ENCODE measurements around the gene NCBP3.

NCBP3 gene

GRCh38 chr17:3845621-3846436 is at the start of gene NCBP3:
Gene NCBP3, minus strand, starts transcription at chr17:3846246. Its CDS starts 23 bp downstream, at chr17:3846223.
- Histone ChIP-seq H3K36me3 (ENCODE audit: insufficient read depth, insufficient read length, low read length) (peaks cover 39% of the 10 kb centered on the region), H3K9me3 (ENCODE audit: insufficient read depth, low read length) (no peaks in the 10 kb centered on the region), H3K27me3 (ENCODE audit: insufficient read depth, insufficient read length) (no peaks in the 10 kb centered on the region), H3K4me3 (ENCODE audit: insufficient read length, low read depth) (peak within 1 kb of the TSS; percentile 77), H3K4me1 (ENCODE audit: insufficient read depth, insufficient read length) (no peaks in the 10 kb centered on the region), H3K9ac (ENCODE audit: insufficient read length, low read depth) (peak within 1 kb of the TSS; percentile 94)
- DNase-seq (ENCODE audit: low read depth, low spot score): peak; percentile 82
- TF ChIP-seq SUZ12 (IDR thresholded peaks at IDR 0.05; ENCODE audit: extremely low read depth, insufficient read depth, insufficient read length): no peak
- no peak for TF ChIP-seq ZNF274 (IDR thresholded peaks at IDR 0.05; ENCODE audit: low read depth, low read length)
- TF ChIP-seq YY1 (IDR thresholded peaks at IDR 0.05; ENCODE audit: insufficient read depth, insufficient read length): no peak

- Histone ChIP-seq H3K4me1 (ENCODE audit: insufficient read depth, insufficient read length) (peaks cover 17% of the 10 kb centered on the region), H3K9ac (ENCODE audit: insufficient read length, low read depth) (no peak overlapping the region), H3K9me3 (ENCODE audit: insufficient read depth, low read length) (no peaks in the 10 kb centered on the region), H3K27me3 (ENCODE audit: insufficient read depth, insufficient read length) (peaks cover 15% of the 10 kb centered on the region), H3K4me3 (ENCODE audit: insufficient read length, low read depth) (no peak overlapping the region), H3K36me3 (ENCODE audit: insufficient read depth, insufficient read length, low read length) (no peaks in the 10 kb centered on the region)
- DNase-seq (ENCODE audit: low read depth, low spot score): no peak
- TF ChIP-seq YY1 (IDR thresholded peaks at IDR 0.05; ENCODE audit: insufficient read depth, insufficient read length): no peak
- TF ChIP-seq ZNF274 (IDR thresholded peaks at IDR 0.05; ENCODE audit: low read depth, low read length): no peak
- TF ChIP-seq SUZ12 (IDR thresholded peaks at IDR 0.05; ENCODE audit: extremely low read depth, insufficient read depth, insufficient read length): no peak
Measured at GRCh38 chr17:3895354-3895753, 49.3 kb upstream of the NCBP3 start.

GRCh38 chr17:3894911-3895343 is 48.9 kb upstream of the NCBP3 start:
- Histone ChIP-seq H3K9me3 (ENCODE audit: insufficient read depth, low read length) (no peaks in the 10 kb centered on the region), H3K4me3 (ENCODE audit: insufficient read length, low read depth) (no peak overlapping the region), H3K4me1 (ENCODE audit: insufficient read depth, insufficient read length) (peaks cover 20% of the 10 kb centered on the region), H3K36me3 (ENCODE audit: insufficient read depth, insufficient read length, low read length) (no peaks in the 10 kb centered on the region), H3K9ac (ENCODE audit: insufficient read length, low read depth) (no peak overlapping the region), H3K27me3 (ENCODE audit: insufficient read depth, insufficient read length) (peaks cover 15% of the 10 kb centered on the region)
- TF ChIP-seq SUZ12 (IDR thresholded peaks at IDR 0.05; ENCODE audit: extremely low read depth, insufficient read depth, insufficient read length): no peak
- TF ChIP-seq YY1 (IDR thresholded peaks at IDR 0.05; ENCODE audit: insufficient read depth, insufficient read length): no peak
- TF ChIP-seq ZNF274 (IDR thresholded peaks at IDR 0.05; ENCODE audit: low read depth, low read length): no peak
- no peak for DNase-seq (ENCODE audit: low read depth, low spot score)

- no peak overlapping the region for H3K4me3 ChIP-seq (ENCODE audit: insufficient read length, low read depth)
- H3K4me1 ChIP-seq (ENCODE audit: insufficient read depth, insufficient read length): peaks cover 19% of the 10 kb centered on the region
- peaks cover 15% of the 10 kb centered on the region for H3K27me3 ChIP-seq (ENCODE audit: insufficient read depth, insufficient read length)
- no peak for TF ChIP-seq SUZ12 (IDR thresholded peaks at IDR 0.05; ENCODE audit: extremely low read depth, insufficient read depth, insufficient read length)
- no peak for TF ChIP-seq ZNF274 (IDR thresholded peaks at IDR 0.05; ENCODE audit: low read depth, low read length)
- TF ChIP-seq YY1 (IDR thresholded peaks at IDR 0.05; ENCODE audit: insufficient read depth, insufficient read length): no peak
- DNase-seq (ENCODE audit: low read depth, low spot score): no peak
- no peaks in the 10 kb centered on the region for H3K36me3 ChIP-seq (ENCODE audit: insufficient read depth, insufficient read length, low read length)
- H3K9ac ChIP-seq (ENCODE audit: insufficient read length, low read depth): no peak overlapping the region
- no peaks in the 10 kb centered on the region for H3K9me3 ChIP-seq (ENCODE audit: insufficient read depth, low read length)
Measured at GRCh38 chr17:3894188-3894587, 48.1 kb upstream of the NCBP3 start.

GRCh38 chr17:3893720-3894116 is 47.7 kb upstream of the NCBP3 start:
- no peaks in the 10 kb centered on the region for H3K36me3 ChIP-seq (ENCODE audit: insufficient read depth, insufficient read length, low read length)
- H3K9me3 ChIP-seq (ENCODE audit: insufficient read depth, low read length): no peaks in the 10 kb centered on the region
- peak overlapping the region; percentile 51 for H3K4me3 ChIP-seq (ENCODE audit: insufficient read length, low read depth)
- no peak for DNase-seq (ENCODE audit: low read depth, low spot score)
- peaks cover 15% of the 10 kb centered on the region for H3K27me3 ChIP-seq (ENCODE audit: insufficient read depth, insufficient read length)
- no peak for TF ChIP-seq YY1 (IDR thresholded peaks at IDR 0.05; ENCODE audit: insufficient read depth, insufficient read length)
- TF ChIP-seq SUZ12 (IDR thresholded peaks at IDR 0.05; ENCODE audit: extremely low read depth, insufficient read depth, insufficient read length): no peak
- TF ChIP-seq ZNF274 (IDR thresholded peaks at IDR 0.05; ENCODE audit: low read depth, low read length): no peak
- peak overlapping the region; percentile 84 for H3K9ac ChIP-seq (ENCODE audit: insufficient read length, low read depth)
- H3K4me1 ChIP-seq (ENCODE audit: insufficient read depth, insufficient read length): peaks cover 17% of the 10 kb centered on the region

GRCh38 chr17:3893003-3893719 is 47.1 kb upstream of the NCBP3 start, which contains the start of gene CAMKK1:
Gene CAMKK1, minus strand, starts transcription at chr17:3893053. Its CDS starts 7,366 bp downstream, at chr17:3885687.
- H3K36me3 ChIP-seq (ENCODE audit: insufficient read depth, insufficient read length, low read length): no peaks in the 10 kb centered on the region
- H3K4me1 ChIP-seq (ENCODE audit: insufficient read depth, insufficient read length): peaks cover 20% of the 10 kb centered on the region
- peak; percentile 71 for DNase-seq (ENCODE audit: low read depth, low spot score)
- H3K27me3 ChIP-seq (ENCODE audit: insufficient read depth, insufficient read length): peaks cover 15% of the 10 kb centered on the region
- TF ChIP-seq YY1 (IDR thresholded peaks at IDR 0.05; ENCODE audit: insufficient read depth, insufficient read length) (no peak), ZNF274 (IDR thresholded peaks at IDR 0.05; ENCODE audit: low read depth, low read length) (no peak), SUZ12 (IDR thresholded peaks at IDR 0.05; ENCODE audit: extremely low read depth, insufficient read depth, insufficient read length) (no peak)
- no peaks in the 10 kb centered on the region for H3K9me3 ChIP-seq (ENCODE audit: insufficient read depth, low read length)
- peak within 1 kb of the TSS; percentile 84 for H3K9ac ChIP-seq (ENCODE audit: insufficient read length, low read depth)
- H3K4me3 ChIP-seq (ENCODE audit: insufficient read length, low read depth): peak within 1 kb of the TSS; percentile 68

Measured in NT2/D1 (cell line).